Measurements from ENCODE around the gene SLC5A5.

Gene SLC5A5

DNA sequence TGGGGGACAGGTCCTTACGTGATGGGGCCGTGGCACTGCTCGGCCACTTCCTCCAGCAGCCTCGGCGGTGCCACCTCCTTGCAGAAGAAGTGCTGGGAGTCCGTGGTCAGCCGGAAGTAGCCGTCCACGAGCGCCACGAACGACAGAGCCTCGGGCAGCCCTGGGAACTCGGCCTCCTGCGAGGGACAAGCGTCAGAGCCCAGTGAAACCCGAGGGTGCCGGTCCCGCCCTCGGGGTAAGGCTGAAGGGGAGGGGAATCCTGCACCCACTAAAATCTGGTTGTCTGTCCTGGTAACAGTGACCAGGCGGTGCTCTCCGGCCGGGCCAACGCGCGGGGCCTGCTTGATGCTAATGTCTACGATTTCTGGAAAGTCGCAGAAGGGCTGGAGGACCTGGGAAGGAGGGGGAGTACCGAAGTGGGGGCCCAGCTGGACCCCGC is 30.4 kb upstream of the SLC5A5 start:
- TF ChIP-seq, protein P1, sequence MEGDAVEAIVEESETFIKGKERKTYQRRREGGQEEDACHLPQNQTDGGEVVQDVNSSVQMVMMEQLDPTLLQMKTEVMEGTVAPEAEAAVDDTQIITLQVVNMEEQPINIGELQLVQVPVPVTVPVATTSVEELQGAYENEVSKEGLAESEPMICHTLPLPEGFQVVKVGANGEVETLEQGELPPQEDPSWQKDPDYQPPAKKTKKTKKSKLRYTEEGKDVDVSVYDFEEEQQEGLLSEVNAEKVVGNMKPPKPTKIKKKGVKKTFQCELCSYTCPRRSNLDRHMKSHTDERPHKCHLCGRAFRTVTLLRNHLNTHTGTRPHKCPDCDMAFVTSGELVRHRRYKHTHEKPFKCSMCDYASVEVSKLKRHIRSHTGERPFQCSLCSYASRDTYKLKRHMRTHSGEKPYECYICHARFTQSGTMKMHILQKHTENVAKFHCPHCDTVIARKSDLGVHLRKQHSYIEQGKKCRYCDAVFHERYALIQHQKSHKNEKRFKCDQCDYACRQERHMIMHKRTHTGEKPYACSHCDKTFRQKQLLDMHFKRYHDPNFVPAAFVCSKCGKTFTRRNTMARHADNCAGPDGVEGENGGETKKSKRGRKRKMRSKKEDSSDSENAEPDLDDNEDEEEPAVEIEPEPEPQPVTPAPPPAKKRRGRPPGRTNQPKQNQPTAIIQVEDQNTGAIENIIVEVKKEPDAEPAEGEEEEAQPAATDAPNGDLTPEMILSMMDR (conservative IDR thresholded peaks at IDR 0.05; ENCODE audit: low read depth): no peak
- peak; percentile 48 for DNase-seq (ENCODE audit: low spot score)
- POLR2A ChIA-PET (ENCODE audit: low non-redundant PET): no interaction called here
- CTCF ChIA-PET: no interaction called here
- peak overlapping the region; percentile 68 for H3K27ac ChIP-seq

DNA sequence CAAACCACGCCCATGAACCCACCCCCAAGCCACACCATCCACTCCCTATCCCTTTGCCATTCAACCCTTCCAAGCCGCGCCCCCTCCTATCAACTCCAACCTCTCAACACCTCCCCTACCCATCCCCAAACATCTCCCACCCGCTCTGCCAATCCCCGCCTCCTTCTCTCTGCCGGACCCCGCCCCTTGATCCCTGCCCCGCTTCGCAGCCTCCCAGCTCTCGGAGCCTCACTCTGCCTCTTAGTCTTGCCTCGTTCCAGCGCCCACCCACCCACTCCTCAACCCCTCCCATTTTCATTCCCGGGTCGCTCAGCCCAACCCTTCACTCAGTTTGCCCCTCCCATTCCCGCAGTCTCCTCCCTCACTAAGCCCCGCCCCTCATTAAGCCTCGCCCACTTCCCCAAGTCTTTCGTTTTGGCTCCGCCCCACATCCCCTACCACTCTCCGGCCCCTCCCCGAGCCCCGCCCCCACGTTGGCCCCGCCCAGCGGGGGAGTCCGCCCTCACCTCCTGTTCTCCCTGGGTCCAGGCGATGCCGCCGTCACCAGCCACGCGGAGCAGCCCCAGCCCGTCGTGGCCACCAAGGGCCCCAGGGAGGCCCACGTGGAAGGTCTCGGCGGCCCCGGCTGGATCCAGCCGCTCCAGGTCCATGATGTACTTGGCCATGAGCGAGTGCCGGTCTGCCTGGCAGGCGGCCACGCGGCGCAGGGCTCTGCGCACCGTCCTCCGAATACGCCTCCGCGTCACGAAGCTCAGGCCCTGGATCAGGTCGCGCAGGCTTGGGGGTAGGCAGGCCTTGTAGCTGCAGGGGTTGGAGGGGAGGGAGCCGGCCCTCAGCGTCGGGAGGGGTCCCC is 29.7 kb upstream of the SLC5A5 start:
- peak; percentile 100 for DNase-seq (ENCODE audit: low spot score)
- ChIA-PET POLR2A (ENCODE audit: low non-redundant PET) (interaction anchor here (2.1 kb wide), 1 partner anchor 17 kb away, joined by 9 read pairs; the partner anchor contains the start of gene RPL18A), CTCF (interaction anchor here (0.7 to 0.8 kb wide), 2 partner anchors 17 to 29 kb away, joined by 3 to 4 read pairs; no protein-coding TSS in a partner anchor)
- H3K27ac ChIP-seq: peak overlapping the region; percentile 68
- TF ChIP-seq, protein P1 (conservative IDR thresholded peaks at IDR 0.05; ENCODE audit: low read depth): no peak

DNA sequence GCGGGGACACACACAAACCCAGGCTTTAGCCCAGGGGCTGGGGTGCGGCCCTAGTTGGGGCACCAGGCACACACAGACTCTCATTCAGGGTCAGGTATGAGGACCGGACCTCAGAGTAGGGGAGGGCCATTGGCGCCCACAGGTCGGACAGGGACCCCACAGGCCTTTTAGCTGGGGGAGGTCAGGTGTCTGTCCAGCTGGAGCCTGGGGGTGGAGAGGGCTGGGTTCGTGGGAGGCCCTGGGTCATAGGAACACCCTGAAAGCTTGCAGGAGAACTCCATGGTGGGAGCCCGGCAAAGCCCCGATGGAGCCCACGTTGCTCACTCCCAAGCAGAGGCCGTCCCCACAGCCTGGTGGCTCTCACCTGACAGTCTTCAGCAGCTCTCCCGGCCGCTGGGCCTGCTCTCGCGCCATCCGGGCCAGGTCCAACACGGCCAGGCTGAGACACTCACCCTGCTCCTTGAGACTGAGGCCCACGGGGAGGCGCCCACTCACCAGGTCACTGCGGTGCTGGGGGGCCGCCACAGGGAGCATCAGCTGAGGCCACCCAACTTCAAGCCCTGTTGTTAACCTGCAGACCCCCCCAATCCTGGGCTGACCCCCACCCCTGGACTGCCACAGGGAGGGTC is 29.0 kb upstream of the SLC5A5 start:
- CTCF ChIA-PET: interaction anchor here (0.6 to 0.8 kb wide), 2 partner anchors 14 to 16 kb away, joined by 3 read pairs; no protein-coding TSS in a partner anchor
- POLR2A ChIA-PET (ENCODE audit: low non-redundant PET): interaction anchor here (2.1 kb wide), 1 partner anchor 17 kb away, joined by 9 read pairs; the partner anchor contains the start of gene RPL18A
- peak overlapping the region; percentile 68 for H3K27ac ChIP-seq

GRCh38 chr19:17843292-17843827 is 28.4 kb upstream of the SLC5A5 start:
- DNase-seq (ENCODE audit: low spot score): no peak
- no peak overlapping the region for H3K27ac ChIP-seq
- CTCF ChIA-PET: interaction anchor here (0.6 kb wide), 1 partner anchor 13 kb away, joined by 3 read pairs; no protein-coding TSS in a partner anchor
- POLR2A ChIA-PET (ENCODE audit: low non-redundant PET): interaction anchor here (2.1 kb wide), 1 partner anchor 16 kb away, joined by 9 read pairs; the partner anchor contains the start of gene RPL18A
- TF ChIP-seq, protein P1 (conservative IDR thresholded peaks at IDR 0.05; ENCODE audit: low read depth): no peak

More for the DNA sequence above, 29.0 kb upstream of the SLC5A5 start:
- TF ChIP-seq, protein P1 (conservative IDR thresholded peaks at IDR 0.05; ENCODE audit: low read depth): no peak
- DNase-seq (ENCODE audit: low spot score): no peak

DNA sequence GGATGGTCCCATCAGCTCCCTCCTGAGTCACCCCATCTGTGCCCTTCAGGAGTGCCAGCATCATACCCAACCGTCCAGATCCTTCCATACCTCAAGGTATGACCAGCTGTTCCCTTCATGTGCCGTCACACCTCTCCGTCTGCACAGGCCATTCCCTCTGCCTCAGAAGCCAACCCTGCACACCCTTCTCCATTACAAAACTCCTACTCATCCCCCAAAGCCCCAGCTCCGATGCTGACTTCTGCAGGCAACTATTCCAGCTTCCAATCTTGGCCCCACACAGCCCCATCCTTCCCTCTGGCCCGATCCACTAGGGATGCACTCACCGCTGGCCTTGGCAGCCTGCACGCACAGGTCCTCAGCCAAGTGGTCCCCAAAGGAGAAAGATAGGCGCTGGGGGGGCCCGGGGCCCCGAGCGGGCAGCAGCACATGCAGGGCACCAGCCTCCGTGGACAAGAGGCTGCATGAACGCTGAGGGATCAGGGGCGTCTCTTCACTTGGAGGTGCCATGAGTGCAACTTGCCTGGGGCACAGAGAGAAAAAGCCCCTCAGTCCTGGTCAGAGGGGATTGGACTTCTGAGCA is 27.7 kb upstream of the SLC5A5 start:
- POLR2A ChIA-PET (ENCODE audit: low non-redundant PET): interaction anchor here (2.1 kb wide), 1 partner anchor 15 kb away, joined by 9 read pairs; the partner anchor contains the start of gene RPL18A
- no peak for DNase-seq (ENCODE audit: low spot score)
- TF ChIP-seq, protein P1 (conservative IDR thresholded peaks at IDR 0.05; ENCODE audit: low read depth): no peak
- 0 out of 2 replicates have a peak overlapping the region, but pooled peaks have one; percentile 1 for H3K27ac ChIP-seq
- CTCF ChIA-PET: interaction anchor here (0.6 kb wide), 2 partner anchors 10 to 37 kb away, joined by 3 to 4 read pairs; no protein-coding TSS in a partner anchor
